HepG2 (cell line): ENCODE data around the gene CMPK2. TPM values are rescaled to one million over a fixed set of nuclear protein-coding genes. Genes with fewer than 3 reads are reported as not detected.

Experiments
- ATAC-seq: fragments of 200-7000 bp; cut with Tn5 transposase; 3 replicates; pipeline ENCODE4 v1.9.1; 2020; ENCODE audit warnings: mild to moderate bottlenecking, moderate library complexity
- BruUV-seq: library from RNA; stranded (reverse); fragments of 400-500 nt; replicated peaks from 2 replicates; lab custom pipeline; 2021; lab: Mats Ljungman, UMichigan
- CTCF ChIA-PET: fragments of 300-600 bp; formaldehyde crosslinking; extraction: SDS; loops from one replicate; lab custom pipeline; 2021; ENCODE audit warnings: low total read pairs, inconsistent platforms, low intra/inter-chr PET ratio; lab: Yijun Ruan, JAX
- POLR2A ChIA-PET: fragments of 350-600 bp; sonication (Branson Sonifier 250); formaldehyde crosslinking; loops from one replicate; lab custom pipeline; 2020; ENCODE audit warnings: antibody characterized with exemption, inconsistent platforms; lab: Yijun Ruan, JAX
- DNase-seq: peaks from one replicate; pipeline ENCODE4 v3.0.0-alpha.2; 2015; ENCODE audit warnings: low spot score
- FAIRE-seq: peaks from 3 replicates; lab custom pipeline; 2011; peaks lifted over from hg19 to GRCh38; lab: Jason Lieb, UNC
- H2AFZ ChIP-seq: one replicate; pipeline ENCODE4 v1.6.1; 2011; ENCODE audit warnings: low read length, inconsistent platforms
- H3K27ac ChIP-seq: fragments of 300-600 bp; 3 replicates; pipeline ENCODE4 v1.8.0; 2011; ENCODE audit warnings: mixed run types, mild to moderate bottlenecking, mixed read lengths, low read length, inconsistent platforms; ENCODE audit not compliant: insufficient read depth; ENCODE audit errors: extremely low read length
- H3K27me3 ChIP-seq, 2 experiments: fragments of 200-600 bp in 1 of 2; 2 replicates in 1 of 2; 3 replicates in 1 of 2; pipeline versions ENCODE4 v1.6.0 to v1.8.0; 2011; ENCODE audit warnings: low read length in 2 of 2, mild to moderate bottlenecking in 2 of 2, moderate library complexity in 2 of 2, inconsistent platforms in 1 of 2; ENCODE audit not compliant: insufficient read depth in 2 of 2, control insufficient read depth in 1 of 2
- H3K36me3 ChIP-seq, 2 experiments: fragments of 200-600 bp in 1 of 2; replicated peaks in 1 of 2; 2 replicates in 1 of 2; 3 replicates in 1 of 2; pipeline versions ENCODE4 v1.5.1 to v1.8.0; 2011; ENCODE audit warnings: low read length in 2 of 2, inconsistent platforms in 1 of 2; ENCODE audit not compliant: insufficient read depth in 2 of 2, control insufficient read depth in 1 of 2
- H3K4me1 ChIP-seq: 2 replicates; pipeline ENCODE4 v1.5.1; 2012; ENCODE audit warnings: low read length, inconsistent platforms; ENCODE audit not compliant: insufficient read depth
- H3K4me2 ChIP-seq: 2 replicates; pipeline ENCODE4 v1.6.0; 2011; ENCODE audit warnings: low read depth, low read length, inconsistent platforms
- H3K4me3 ChIP-seq, 3 experiments: fragments of 200-600 bp in 1 of 3; sonication (generic), shearing (Covaris generic) in 1 of 3; replicated peaks in 1 of 3; 2 replicates each; pipeline ENCODE4 v1.5.1; 2011 to 2016; ENCODE audit warnings: low read length in 3 of 3, inconsistent platforms in 2 of 3, low read depth in 2 of 3, mild to moderate bottlenecking in 2 of 3, control low read depth in 1 of 3, mixed read lengths in 1 of 3; ENCODE audit not compliant: insufficient read depth in 1 of 3
- H3K79me2 ChIP-seq: one replicate; pipeline ENCODE4 v1.6.1; 2011; ENCODE audit warnings: low read length, inconsistent platforms; ENCODE audit not compliant: insufficient read depth
- H3K9ac ChIP-seq: 2 replicates; pipeline ENCODE4 v1.6.0; 2011; ENCODE audit warnings: mild to moderate bottlenecking, low read depth, low read length, inconsistent platforms; ENCODE audit not compliant: insufficient read depth
- H3K9me3 ChIP-seq: 2 replicates; pipeline ENCODE4 v1.5.1; 2012; ENCODE audit warnings: mild to moderate bottlenecking, low read length
- H4K20me1 ChIP-seq: 2 replicates; pipeline ENCODE4 v1.6.0; 2011; ENCODE audit warnings: inconsistent platforms, mild to moderate bottlenecking, low read length, moderate library complexity; ENCODE audit not compliant: insufficient read depth
- BRD4 ChIP-seq: sonication (generic); formaldehyde crosslinking; IDR thresholded peaks from 2 replicates; pipeline ENCODE4 v1.4.0; 2020; ENCODE audit warnings: missing genetic modification reagents
- HDAC2 ChIP-seq: sonication (generic); formaldehyde crosslinking; IDR thresholded peaks from 2 replicates; pipeline ENCODE4 v1.4.0; 2020; ENCODE audit warnings: missing genetic modification reagents
- HNF4A ChIP-seq: sonication (generic); formaldehyde crosslinking; IDR thresholded peaks from 2 replicates; pipeline ENCODE4 v1.4.0; 2020; ENCODE audit warnings: missing genetic modification reagents
- THAP11 ChIP-seq: IDR thresholded peaks from 2 replicates; pipeline ENCODE4 v1.6.1; 2016; ENCODE audit warnings: missing biosample characterization, missing genetic modification reagents
- WGBS: methylation state at CpG from one replicate; pipeline ENCODE4 v1.1.6; 2017; ENCODE audit warnings: low lambda C conversion rate; 5-methylcytosine and 5-hydroxymethylcytosine counted together
- in situ Hi-C: cut with HindIII; loops from 2 replicates; pipeline ENCODE4 v1.10.0; 2017; ENCODE audit warnings: low pct_unique_long_range_greater_than_20kb; ENCODE audit not compliant: extremely low pct_ligation_motif_present
- intact Hi-C: fragments of 100-400 bp; cut with micrococcal nuclease; formaldehyde crosslinking; loops from one replicate; pipeline ENCODE4 v1.10.0; 2022; ENCODE audit not compliant: unreplicated experiment
- polyA plus RNA-seq, 8 experiments: library from polyadenylated mRNA; depleted of rRNA in 3 of 8; stranded (reverse) in 7 of 8; unstranded in 1 of 8; fragments of >200 nt; fragmentation: Illumina TruSeq in 4 of 8; extraction: Trizol in 4 of 8; gene quantifications; 2 replicates each; pipeline versions ENCODE4 v1.2.1 to v1.2.3, GENCODE V29; 2011 to 2016; ENCODE audit warnings: low read depth in 4 of 8, missing spikeins in 1 of 8, mixed read lengths in 1 of 8; ENCODE audit not compliant: insufficient read depth in 1 of 8
- total RNA-seq, 5 experiments: library from RNA; depleted of rRNA; stranded (reverse); fragments of >200 nt; fragmentation: Illumina TruSeq; extraction: Trizol; gene quantifications; 2 replicates each; pipeline ENCODE4 v1.2.3, GENCODE V29; 2016; ENCODE audit warnings: low read depth in 1 of 5
- TF ChIP-seq, protein P1 (sequence below): sonication (generic); formaldehyde crosslinking; IDR thresholded peaks from 2 replicates; pipeline ENCODE4 v1.5.0; 2020; ENCODE audit warnings: missing genetic modification reagents
- TF ChIP-seq, protein P2 (sequence below): sonication (generic); formaldehyde crosslinking; IDR thresholded peaks from 2 replicates; pipeline ENCODE4 v1.5.0; 2020; ENCODE audit warnings: mild to moderate bottlenecking, missing genetic modification reagents, moderate library complexity

CMPK2 gene
- total and polyA plus RNA-seq, 2 of the 13 experiments (the other 11 are each of a cell fraction or from before 2014, with no cell fraction given): 0.04 to 1.0 TPM

DNA sequence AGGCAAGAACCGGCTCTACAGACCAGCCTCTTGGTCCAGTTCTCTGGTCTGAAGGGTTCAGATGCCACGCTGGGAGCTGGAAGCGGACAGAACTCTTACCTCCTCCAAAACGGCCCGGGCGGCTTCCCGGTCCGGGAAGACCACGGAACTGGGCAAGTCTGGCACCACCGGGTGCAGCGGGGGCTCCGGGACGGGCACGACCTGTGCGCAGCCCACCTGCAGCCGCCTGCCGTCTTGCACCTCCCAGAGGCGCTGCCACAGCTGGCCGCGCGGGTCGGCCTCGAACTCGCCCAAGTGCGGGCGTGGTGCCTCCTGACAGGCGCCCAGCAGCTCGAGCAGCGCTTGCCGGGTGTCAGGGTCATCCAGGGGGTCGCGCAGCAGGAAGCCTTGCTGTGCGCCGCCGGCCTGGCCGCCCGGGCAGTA, 773 bp downstream of the CMPK2 start (continued):
- TF ChIP-seq, protein P1, sequence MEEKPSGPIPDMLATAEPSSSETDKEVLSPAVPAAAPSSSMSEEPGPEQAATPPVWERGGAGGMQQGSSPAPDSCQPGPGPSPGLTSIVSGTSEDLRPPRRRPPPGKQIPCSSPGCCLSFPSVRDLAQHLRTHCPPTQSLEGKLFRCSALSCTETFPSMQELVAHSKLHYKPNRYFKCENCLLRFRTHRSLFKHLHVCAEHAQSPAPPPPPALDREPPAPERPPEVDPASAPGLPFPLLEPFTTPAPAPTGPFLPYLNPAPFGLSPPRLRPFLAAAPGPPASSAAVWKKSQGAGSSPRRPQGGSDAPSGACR: peak; percentile 25; the same call in 1 of the 2 replicates
- TF ChIP-seq, protein P2, sequence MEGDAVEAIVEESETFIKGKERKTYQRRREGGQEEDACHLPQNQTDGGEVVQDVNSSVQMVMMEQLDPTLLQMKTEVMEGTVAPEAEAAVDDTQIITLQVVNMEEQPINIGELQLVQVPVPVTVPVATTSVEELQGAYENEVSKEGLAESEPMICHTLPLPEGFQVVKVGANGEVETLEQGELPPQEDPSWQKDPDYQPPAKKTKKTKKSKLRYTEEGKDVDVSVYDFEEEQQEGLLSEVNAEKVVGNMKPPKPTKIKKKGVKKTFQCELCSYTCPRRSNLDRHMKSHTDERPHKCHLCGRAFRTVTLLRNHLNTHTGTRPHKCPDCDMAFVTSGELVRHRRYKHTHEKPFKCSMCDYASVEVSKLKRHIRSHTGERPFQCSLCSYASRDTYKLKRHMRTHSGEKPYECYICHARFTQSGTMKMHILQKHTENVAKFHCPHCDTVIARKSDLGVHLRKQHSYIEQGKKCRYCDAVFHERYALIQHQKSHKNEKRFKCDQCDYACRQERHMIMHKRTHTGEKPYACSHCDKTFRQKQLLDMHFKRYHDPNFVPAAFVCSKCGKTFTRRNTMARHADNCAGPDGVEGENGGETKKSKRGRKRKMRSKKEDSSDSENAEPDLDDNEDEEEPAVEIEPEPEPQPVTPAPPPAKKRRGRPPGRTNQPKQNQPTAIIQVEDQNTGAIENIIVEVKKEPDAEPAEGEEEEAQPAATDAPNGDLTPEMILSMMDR: no peak
- no peak for TF ChIP-seq BRD4 (CRISPR knock-in tag)

DNA sequence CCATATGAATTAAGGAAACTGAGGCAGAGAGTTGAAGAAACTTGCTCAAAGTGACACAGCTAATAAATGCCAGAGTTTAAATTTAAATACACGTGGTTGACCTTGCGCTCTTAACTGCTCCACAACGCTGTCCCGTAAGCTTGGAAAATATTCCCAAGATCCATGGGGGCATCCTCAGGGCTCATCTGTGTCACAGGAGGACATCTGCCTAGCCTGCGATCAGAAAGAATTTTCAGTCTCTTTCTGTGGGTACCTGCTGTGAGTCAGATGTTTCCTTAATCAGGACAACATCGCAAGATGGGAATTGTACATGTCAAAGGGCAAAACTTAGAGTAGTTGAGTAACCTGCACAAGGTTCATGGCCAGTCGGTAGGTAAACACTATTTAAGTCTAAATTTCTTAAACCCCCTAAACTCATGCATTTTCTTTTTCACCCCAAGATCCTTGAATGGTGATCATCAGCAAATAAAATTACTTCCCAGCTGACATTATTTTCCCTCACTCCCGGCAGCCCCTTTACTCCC, 1.4 kb downstream of the CMPK2 start:
- CTCF ChIA-PET: no interaction called here

More for the DNA sequence above, 1.4 kb downstream of the CMPK2 start:
- no peak overlapping the region for H3K9ac ChIP-seq
- no peak overlapping the region for H3K27ac ChIP-seq
- H2AFZ ChIP-seq: no peak overlapping the region
- TF ChIP-seq THAP11 (CRISPR knock-in tag) (no peak), HNF4A (peak; percentile 59), HDAC2 (CRISPR knock-in tag) (0 out of 2 replicates have a peak, but pooled peaks have one; percentile 14)
- FAIRE-seq: peak; percentile 42
- no peak for DNase-seq
- POLR2A ChIA-PET: no interaction called here
- H3K4me1 ChIP-seq: peaks cover 19% of the 10 kb centered on the region
- no peaks in the 10 kb centered on the region for H4K20me1 ChIP-seq
- H3K4me2 ChIP-seq: no peak overlapping the region
- H3K9me3 ChIP-seq: peaks cover 13% of the 10 kb centered on the region
- no peak for ATAC-seq
- WGBS: 31% methylated on average over 8 of the region's 8 CpGs
- no peaks in the 10 kb centered on the region for H3K79me2 ChIP-seq
- no peaks in the 10 kb centered on the region for H3K36me3 ChIP-seq
- H3K4me3 ChIP-seq: no peak overlapping the region
- BruUV-seq: no TSS peak
- intact Hi-C loops (no loop called here), in situ Hi-C loops (no loop called here)
- peaks cover 0 to 31% of the 10 kb centered on the region in 2 experiments; a peak in 3 of 5 replicates for H3K27me3 ChIP-seq
